ENCODE data around the gene MYLK3. TPM values are rescaled to one million over a fixed set of nuclear protein-coding genes. Genes with fewer than 3 reads are reported as not detected.
A peak's percentile ranks its signal among the peaks of the same experiment; 100 is the strongest.

Gene MYLK3
- total RNA-seq, 1 donor = under 0.01 TPM

DNA sequence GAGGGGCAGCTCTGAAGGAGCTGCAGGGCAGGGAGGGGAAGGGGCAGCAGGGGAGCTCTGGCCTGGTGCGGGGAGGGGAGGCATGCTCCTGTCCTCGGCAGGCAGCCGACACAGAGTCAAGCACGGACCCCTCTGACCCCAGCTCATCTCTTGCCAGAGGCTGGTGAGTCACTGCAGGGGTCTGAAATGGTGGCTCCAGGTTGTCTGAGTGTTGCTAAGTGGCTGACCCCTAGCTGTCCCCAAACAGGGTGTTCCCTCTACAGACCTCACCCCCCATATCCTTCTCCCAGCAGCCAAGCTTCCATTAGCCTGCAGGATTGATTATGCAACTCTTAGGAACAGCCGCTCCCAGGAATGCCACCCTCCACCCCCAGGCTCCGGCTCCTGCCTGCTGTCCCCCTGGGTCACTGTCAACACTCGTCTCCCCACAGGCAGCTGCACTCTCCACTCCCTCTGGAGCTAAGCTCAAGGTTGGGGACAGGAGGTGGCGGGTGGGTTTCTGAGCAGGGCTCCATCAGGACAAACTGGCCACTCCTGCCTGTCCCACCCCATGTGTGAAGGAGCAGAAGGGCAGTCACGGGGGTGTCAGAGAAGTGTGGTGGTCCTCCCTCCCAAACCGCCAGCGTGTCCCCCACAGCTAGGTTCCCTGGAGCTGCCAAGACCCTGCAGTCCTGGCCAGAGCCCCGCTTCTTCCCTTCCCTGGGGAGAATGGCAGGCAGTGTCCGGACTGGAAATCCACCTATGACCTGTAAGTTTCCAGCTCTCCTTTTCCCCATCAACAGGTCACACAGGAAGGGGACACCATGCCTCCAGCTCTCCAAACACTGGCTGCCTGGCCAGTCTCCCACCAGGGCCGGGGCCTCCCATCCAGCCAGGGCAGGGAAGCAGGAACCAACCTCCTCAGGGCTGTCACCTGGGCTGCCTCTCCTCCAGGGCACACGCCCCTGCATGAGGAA, 1.0 kb downstream of the MYLK3 start:
- Histone ChIP-seq H3K4me3 (ENCODE audit: insufficient read depth, low read length) (no peak overlapping the region), H3K27ac (ENCODE audit: low read depth, low read length) (no peak overlapping the region), H3K9me3 (ENCODE audit: low read depth, low read length) (no peaks in the 10 kb centered on the region), H3K27me3 (ENCODE audit: insufficient read depth, low read length) (no peaks in the 10 kb centered on the region), H3K36me3 (ENCODE audit: insufficient read depth, low read length) (no peaks in the 10 kb centered on the region), H3K79me2 (ENCODE audit: insufficient read depth, low read length) (no peaks in the 10 kb centered on the region), H3K4me2 (ENCODE audit: insufficient read depth, low read length) (no peak overlapping the region), H3K4me1 (ENCODE audit: insufficient read depth, low read length) (no peaks in the 10 kb centered on the region), H2AFZ (ENCODE audit: low read length) (no peak overlapping the region), H4K20me1 (ENCODE audit: insufficient read depth, low read length) (no peaks in the 10 kb centered on the region)
- TF ChIP-seq, protein P1, sequence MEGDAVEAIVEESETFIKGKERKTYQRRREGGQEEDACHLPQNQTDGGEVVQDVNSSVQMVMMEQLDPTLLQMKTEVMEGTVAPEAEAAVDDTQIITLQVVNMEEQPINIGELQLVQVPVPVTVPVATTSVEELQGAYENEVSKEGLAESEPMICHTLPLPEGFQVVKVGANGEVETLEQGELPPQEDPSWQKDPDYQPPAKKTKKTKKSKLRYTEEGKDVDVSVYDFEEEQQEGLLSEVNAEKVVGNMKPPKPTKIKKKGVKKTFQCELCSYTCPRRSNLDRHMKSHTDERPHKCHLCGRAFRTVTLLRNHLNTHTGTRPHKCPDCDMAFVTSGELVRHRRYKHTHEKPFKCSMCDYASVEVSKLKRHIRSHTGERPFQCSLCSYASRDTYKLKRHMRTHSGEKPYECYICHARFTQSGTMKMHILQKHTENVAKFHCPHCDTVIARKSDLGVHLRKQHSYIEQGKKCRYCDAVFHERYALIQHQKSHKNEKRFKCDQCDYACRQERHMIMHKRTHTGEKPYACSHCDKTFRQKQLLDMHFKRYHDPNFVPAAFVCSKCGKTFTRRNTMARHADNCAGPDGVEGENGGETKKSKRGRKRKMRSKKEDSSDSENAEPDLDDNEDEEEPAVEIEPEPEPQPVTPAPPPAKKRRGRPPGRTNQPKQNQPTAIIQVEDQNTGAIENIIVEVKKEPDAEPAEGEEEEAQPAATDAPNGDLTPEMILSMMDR (IDR thresholded peaks at IDR 0.05; ENCODE audit: extremely low read depth, low read depth, low read length) = no peak
- DNase-seq (ENCODE audit: insufficient read length, low spot score, missing footprints) = peak; percentile 52

DNA sequence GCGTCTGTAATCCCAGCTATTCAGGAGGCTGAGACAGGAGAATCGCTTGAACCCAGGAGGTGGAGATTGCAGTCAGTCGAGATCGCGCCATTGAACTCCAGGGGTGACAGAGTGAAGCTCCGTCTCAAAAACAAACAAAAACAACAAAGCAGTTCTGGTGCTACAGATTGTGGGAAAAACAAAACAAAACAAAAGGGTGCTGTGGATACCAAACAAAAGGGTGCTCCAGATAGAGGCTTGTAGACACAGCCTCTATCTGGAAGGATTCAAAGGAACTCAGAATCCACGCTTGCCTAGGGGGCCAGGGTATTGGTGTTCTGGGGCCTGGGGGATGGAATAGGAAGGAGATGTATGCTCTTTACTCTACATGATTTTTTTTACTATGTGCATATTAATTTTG, 2.5 kb downstream of the MYLK3 start:
- TF ChIP-seq, protein P1 (IDR thresholded peaks at IDR 0.05; ENCODE audit: extremely low read depth, low read depth, low read length) = no peak

DNA sequence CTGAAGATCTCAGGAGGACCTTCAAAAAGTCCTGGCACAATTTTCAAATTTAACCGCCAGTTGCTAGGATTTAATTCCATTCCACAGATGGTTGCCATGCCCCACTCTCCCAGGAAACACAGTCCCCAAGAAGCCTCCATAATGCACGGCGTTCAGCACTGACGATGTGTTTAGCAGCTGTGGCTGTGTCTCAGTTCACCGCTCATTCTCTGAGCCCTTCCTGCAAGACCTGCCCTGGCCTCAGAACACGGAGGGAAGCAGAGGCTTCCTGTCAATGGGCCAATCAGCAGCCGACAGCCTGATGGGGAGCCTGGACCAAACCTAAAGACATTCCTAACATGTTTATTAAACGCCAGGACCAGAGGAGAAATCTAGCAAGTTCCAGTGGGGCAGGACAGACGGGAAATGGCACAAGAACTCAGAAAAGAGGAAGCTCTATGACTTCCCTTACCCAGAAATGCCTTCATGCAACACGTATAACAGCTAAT, 4.9 kb downstream of the MYLK3 start:
- Histone ChIP-seq H3K27ac (ENCODE audit: low read depth, low read length) (no peak overlapping the region), H3K27me3 (ENCODE audit: insufficient read depth, low read length) (no peaks in the 10 kb centered on the region), H4K20me1 (ENCODE audit: insufficient read depth, low read length) (no peaks in the 10 kb centered on the region), H3K4me3 (ENCODE audit: insufficient read depth, low read length) (no peak overlapping the region), H3K4me2 (ENCODE audit: insufficient read depth, low read length) (peak overlapping the region; percentile 15), H2AFZ (ENCODE audit: low read length) (peak overlapping the region; percentile 22), H3K36me3 (ENCODE audit: insufficient read depth, low read length) (no peaks in the 10 kb centered on the region), H3K79me2 (ENCODE audit: insufficient read depth, low read length) (no peaks in the 10 kb centered on the region), H3K9me3 (ENCODE audit: low read depth, low read length) (no peaks in the 10 kb centered on the region), H3K4me1 (ENCODE audit: insufficient read depth, low read length) (no peaks in the 10 kb centered on the region)
- peak; percentile 63 for DNase-seq (ENCODE audit: insufficient read length, low spot score, missing footprints)
- TF ChIP-seq, protein P1 (IDR thresholded peaks at IDR 0.05; ENCODE audit: extremely low read depth, low read depth, low read length) = no peak

More for the DNA sequence above, 2.5 kb downstream of the MYLK3 start:
- H2AFZ ChIP-seq (ENCODE audit: low read length) = no peak overlapping the region
- H3K27me3 ChIP-seq (ENCODE audit: insufficient read depth, low read length) = no peaks in the 10 kb centered on the region
- H3K36me3 ChIP-seq (ENCODE audit: insufficient read depth, low read length) = no peaks in the 10 kb centered on the region
- H3K79me2 ChIP-seq (ENCODE audit: insufficient read depth, low read length) = no peaks in the 10 kb centered on the region
- DNase-seq (ENCODE audit: insufficient read length, low spot score, missing footprints) = no peak
- H3K9me3 ChIP-seq (ENCODE audit: low read depth, low read length) = no peaks in the 10 kb centered on the region
- no peak overlapping the region for H3K27ac ChIP-seq (ENCODE audit: low read depth, low read length)
- no peaks in the 10 kb centered on the region for H3K4me1 ChIP-seq (ENCODE audit: insufficient read depth, low read length)
- H3K4me3 ChIP-seq (ENCODE audit: insufficient read depth, low read length) = no peak overlapping the region
- H3K4me2 ChIP-seq (ENCODE audit: insufficient read depth, low read length) = no peak overlapping the region
- no peaks in the 10 kb centered on the region for H4K20me1 ChIP-seq (ENCODE audit: insufficient read depth, low read length)

DNA sequence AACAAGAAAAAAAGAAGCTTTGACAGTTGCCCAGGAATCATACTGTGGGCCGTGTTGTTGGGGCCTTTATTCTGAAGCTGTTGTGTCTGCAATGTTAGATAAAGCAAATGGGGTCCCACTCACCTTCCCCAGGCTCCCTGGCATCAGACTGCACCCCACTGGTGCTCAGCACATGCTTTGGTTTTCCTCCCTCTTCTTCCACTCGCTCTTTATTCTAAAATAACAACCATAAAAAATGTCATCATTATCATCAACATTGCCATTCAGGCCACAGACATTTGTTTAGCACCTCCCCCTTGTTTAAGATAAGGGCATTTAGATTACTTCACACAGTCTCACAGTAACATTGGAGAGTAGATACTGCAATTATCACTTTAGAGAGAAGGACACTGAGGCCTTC, 8.2 kb downstream of the MYLK3 start:
- Histone ChIP-seq H3K9me3 (ENCODE audit: low read depth, low read length) (no peaks in the 10 kb centered on the region), H3K4me1 (ENCODE audit: insufficient read depth, low read length) (no peaks in the 10 kb centered on the region), H3K79me2 (ENCODE audit: insufficient read depth, low read length) (no peaks in the 10 kb centered on the region), H3K4me2 (ENCODE audit: insufficient read depth, low read length) (no peak overlapping the region), H2AFZ (ENCODE audit: low read length) (no peak overlapping the region), H3K4me3 (ENCODE audit: insufficient read depth, low read length) (no peak overlapping the region), H3K36me3 (ENCODE audit: insufficient read depth, low read length) (no peaks in the 10 kb centered on the region), H3K27ac (ENCODE audit: low read depth, low read length) (no peak overlapping the region), H4K20me1 (ENCODE audit: insufficient read depth, low read length) (no peaks in the 10 kb centered on the region), H3K27me3 (ENCODE audit: insufficient read depth, low read length) (no peaks in the 10 kb centered on the region)
- TF ChIP-seq, protein P1 (IDR thresholded peaks at IDR 0.05; ENCODE audit: extremely low read depth, low read depth, low read length) = no peak
- DNase-seq (ENCODE audit: insufficient read length, low spot score, missing footprints) = no peak
